Keratinocyte (primary cell): ENCODE results near the gene TNFAIP8. TPM values are rescaled to one million over a fixed set of nuclear protein-coding genes. Genes with fewer than 3 reads are reported as not detected.

Experiments used
- DNase-seq: peaks from one replicate; pipeline ENCODE4 v3.0.0-alpha.2; 2011; ENCODE audit warnings: low read depth, missing footprints, low spot score
- FAIRE-seq: peaks from 2 replicates; lab custom pipeline; 2011; peaks lifted over from hg19 to GRCh38; lab: Jason Lieb, UNC
- H2AFZ ChIP-seq: 2 replicates; pipeline ENCODE4 v1.6.0; 2012; ENCODE audit warnings: low read length, control low read depth, inconsistent platforms; ENCODE audit not compliant: control insufficient read depth
- H3K27ac ChIP-seq: 2 replicates; pipeline ENCODE4 v1.5.1; 2011; ENCODE audit warnings: low read length; ENCODE audit not compliant: control insufficient read depth, insufficient read depth
- H3K27me3 ChIP-seq: 3 replicates; pipeline ENCODE4 v1.6.0; 2011; ENCODE audit warnings: low read length; ENCODE audit not compliant: control insufficient read depth, insufficient read depth; ENCODE audit errors: extremely low read depth
- H3K36me3 ChIP-seq, 2 experiments: 2 replicates in 1 of 2; 3 replicates in 1 of 2; pipeline ENCODE4 v1.5.1; 2011; ENCODE audit warnings: low read length in 2 of 2, mild to moderate bottlenecking in 1 of 2; ENCODE audit not compliant: control insufficient read depth in 2 of 2, insufficient read depth in 2 of 2; ENCODE audit errors: extremely low read depth in 1 of 2
- H3K4me1 ChIP-seq: 3 replicates; pipeline ENCODE4 v1.5.1; 2011; ENCODE audit warnings: low read length; ENCODE audit not compliant: control insufficient read depth, insufficient read depth; ENCODE audit errors: extremely low read depth
- H3K4me2 ChIP-seq: 3 replicates; pipeline ENCODE4 v1.6.0; 2011; ENCODE audit warnings: low read depth, low read length; ENCODE audit not compliant: control insufficient read depth, insufficient read depth; ENCODE audit errors: extremely low read depth
- H3K4me3 ChIP-seq, 3 experiments: fragments of 200-600 bp in 1 of 3; sonication (generic) in 1 of 3; 2 replicates in 2 of 3; 3 replicates in 1 of 3; pipeline ENCODE4 v1.5.1; 2011 to 2016; ENCODE audit warnings: low read length in 3 of 3, mild to moderate bottlenecking in 3 of 3, control low read depth in 2 of 3, inconsistent platforms in 1 of 3, low read depth in 1 of 3, mixed read lengths in 1 of 3, mixed run types in 1 of 3, moderate library complexity in 1 of 3; ENCODE audit not compliant: control insufficient read depth in 2 of 3, insufficient read depth in 2 of 3; ENCODE audit errors: extremely low read depth in 1 of 3
- H3K79me2 ChIP-seq: 2 replicates; pipeline ENCODE4 v1.6.0; 2012; ENCODE audit warnings: low read length; ENCODE audit not compliant: control insufficient read depth, insufficient read depth
- H3K9ac ChIP-seq: 3 replicates; pipeline ENCODE4 v1.6.0; 2011; ENCODE audit warnings: low read length; ENCODE audit not compliant: control insufficient read depth, insufficient read depth; ENCODE audit errors: extremely low read depth
- H3K9me1 ChIP-seq: 3 replicates; pipeline ENCODE4 v1.6.0; 2011; ENCODE audit warnings: low read length; ENCODE audit not compliant: control insufficient read depth, insufficient read depth; ENCODE audit errors: extremely low read depth
- H3K9me3 ChIP-seq: 2 replicates; pipeline ENCODE4 v1.5.1; 2012; ENCODE audit warnings: low read depth, low read length; ENCODE audit not compliant: control insufficient read depth
- H4K20me1 ChIP-seq: 3 replicates; pipeline ENCODE4 v1.6.0; 2011; ENCODE audit warnings: low read length; ENCODE audit not compliant: control insufficient read depth, insufficient read depth; ENCODE audit errors: extremely low read depth
- CTCF ChIP-seq, 3 experiments: IDR thresholded peaks in 1 of 3; conservative IDR thresholded peaks in 1 of 3; optimal IDR thresholded peaks in 1 of 3; 2 replicates in 2 of 3; 3 replicates in 1 of 3; pipeline versions ENCODE3 to v1.5.1; 2011; ENCODE audit warnings: low read length in 3 of 3, mild to moderate bottlenecking in 3 of 3, moderate library complexity in 2 of 3, control low read depth in 1 of 3, inconsistent platforms in 1 of 3; ENCODE audit not compliant: insufficient read depth in 2 of 3; ENCODE audit errors: extremely low read depth in 1 of 3
- EZH2 ChIP-seq: IDR thresholded peaks from one replicate; pipeline ENCODE4 v1.6.1; 2012; ENCODE audit warnings: inconsistent platforms, mild to moderate bottlenecking, low read length, moderate library complexity
- dilution Hi-C: fragments of 300-500 bp; cut with MboI; formaldehyde crosslinking; loops from one replicate; pipeline ENCODE4 v1.7.0; 2020; ENCODE audit warnings: low sequenced_read_pairs; ENCODE audit not compliant: extremely low pct_ligation_motif_present
- polyA plus RNA-seq, 5 experiments: library from polyadenylated mRNA; depleted of rRNA in 3 of 5; stranded (reverse) in 3 of 5; stranded (forward) in 1 of 5; unstranded in 1 of 5; fragments of >200 nt; gene quantifications; 1 replicate in 1 of 5; 2 replicates in 3 of 5; 3 replicates in 1 of 5; pipeline versions ENCODE4 v1.2.1 to v1.2.3, GENCODE V29; 2011 to 2012; ENCODE audit warnings: missing spikeins in 2 of 5, low read depth in 1 of 5, low replicate concordance in 1 of 5

The TNFAIP8 gene
- polyA plus RNA-seq, 1 donor (not counting 4 experiments of a cell fraction or from before 2014, with no cell fraction given) = 20.8 TPM

- Histone ChIP-seq H3K4me3 (no peak overlapping the region), H3K9me1 (no peaks in the 10 kb centered on the region), H3K9ac (no peak overlapping the region), H3K4me1 (peaks cover 22% of the 10 kb centered on the region), H3K79me2 (peaks cover 1% of the 10 kb centered on the region), H3K27ac (no peak overlapping the region), H3K36me3 (no peaks in the 10 kb centered on the region), H3K27me3 (no peaks in the 10 kb centered on the region), H2AFZ (no peak overlapping the region), H3K9me3 (no peaks in the 10 kb centered on the region), H4K20me1 (no peaks in the 10 kb centered on the region), H3K4me2 (no peak overlapping the region)
- DNase-seq = no peak
- no peak for FAIRE-seq
- TF ChIP-seq CTCF (optimal IDR thresholded peaks at IDR 0.05 in 1 of 3, IDR thresholded peaks at IDR 0.05 in 1 of 3, conservative IDR thresholded peaks at IDR 0.05 in 1 of 3; ENCODE audit: extremely low read depth in 1 of 3, insufficient read depth in 2 of 3, low read length in 3 of 3) (no peak), EZH2 (no peak)
- dilution Hi-C loops = no loop called here
Observed at GRCh38 chr5:119389288-119390030, 33.6 kb downstream of the TNFAIP8 start.

- no peak overlapping the region for H3K4me3 ChIP-seq
- FAIRE-seq = no peak
Observed at GRCh38 chr5:119390404-119390803, 34.6 kb downstream of the TNFAIP8 start.

More at GRCh38 chr5:119390404-119390803, 34.6 kb downstream of the TNFAIP8 start:
- TF ChIP-seq CTCF (optimal IDR thresholded peaks at IDR 0.05 in 1 of 3, IDR thresholded peaks at IDR 0.05 in 1 of 3, conservative IDR thresholded peaks at IDR 0.05 in 1 of 3; ENCODE audit: extremely low read depth in 1 of 3, insufficient read depth in 2 of 3, low read length in 3 of 3) (no peak), EZH2 (no peak)
- Histone ChIP-seq H3K4me1 (peaks cover 22% of the 10 kb centered on the region), H3K9me3 (no peaks in the 10 kb centered on the region), H4K20me1 (no peaks in the 10 kb centered on the region), H3K4me2 (no peak overlapping the region), H3K79me2 (peaks cover 1% of the 10 kb centered on the region), H2AFZ (no peak overlapping the region), H3K27ac (no peak overlapping the region), H3K9me1 (no peaks in the 10 kb centered on the region), H3K36me3 (no peaks in the 10 kb centered on the region), H3K9ac (no peak overlapping the region), H3K27me3 (no peaks in the 10 kb centered on the region)
- no peak for DNase-seq
- dilution Hi-C loops = no loop called here
